Retinal pigment epithelial cell (primary cell): ENCODE measurements around the gene DSCAM.
"Not testable (repeated sequence)": the region's sequence is repeated elsewhere in the genome, so short reads cannot be mapped to it uniquely, and the experiment has no call there.

ENCODE experiments used
- DNase-seq: peaks from one replicate; pipeline ENCODE4 v3.0.0-alpha.2; 2010; ENCODE audit warnings: low read depth
- H3K4me3 ChIP-seq: 2 replicates; pipeline ENCODE4 v1.5.1; 2011; ENCODE audit warnings: mild to moderate bottlenecking, low read length, control low read depth, moderate library complexity
- TF ChIP-seq, protein P1 (sequence below): conservative IDR thresholded peaks from 2 replicates; pipeline ENCODE4 v1.5.1; 2011; ENCODE audit warnings: low read depth, low read length, control low read depth, inconsistent platforms

Gene DSCAM

DNA sequence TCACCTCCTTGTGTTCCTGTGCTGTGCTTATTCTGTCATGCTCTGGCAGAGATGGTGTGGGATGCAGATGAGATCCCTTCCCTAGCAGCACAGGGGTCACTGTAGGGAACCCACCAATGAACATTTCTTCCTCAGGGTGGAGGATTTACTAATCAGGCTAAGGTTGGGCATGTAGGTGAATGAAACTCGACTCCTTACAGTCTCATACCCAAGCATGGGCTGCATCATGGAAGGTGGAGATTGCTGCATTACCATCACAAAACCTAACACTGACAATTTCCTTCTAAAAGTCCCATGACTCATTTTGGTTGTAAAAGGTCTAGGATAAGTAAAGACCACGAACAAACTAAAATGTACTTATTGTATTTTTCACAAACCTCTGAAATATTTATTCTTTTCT is 399.9 kb downstream of the DSCAM start:
- no peak for DNase-seq
- TF ChIP-seq, protein P1, sequence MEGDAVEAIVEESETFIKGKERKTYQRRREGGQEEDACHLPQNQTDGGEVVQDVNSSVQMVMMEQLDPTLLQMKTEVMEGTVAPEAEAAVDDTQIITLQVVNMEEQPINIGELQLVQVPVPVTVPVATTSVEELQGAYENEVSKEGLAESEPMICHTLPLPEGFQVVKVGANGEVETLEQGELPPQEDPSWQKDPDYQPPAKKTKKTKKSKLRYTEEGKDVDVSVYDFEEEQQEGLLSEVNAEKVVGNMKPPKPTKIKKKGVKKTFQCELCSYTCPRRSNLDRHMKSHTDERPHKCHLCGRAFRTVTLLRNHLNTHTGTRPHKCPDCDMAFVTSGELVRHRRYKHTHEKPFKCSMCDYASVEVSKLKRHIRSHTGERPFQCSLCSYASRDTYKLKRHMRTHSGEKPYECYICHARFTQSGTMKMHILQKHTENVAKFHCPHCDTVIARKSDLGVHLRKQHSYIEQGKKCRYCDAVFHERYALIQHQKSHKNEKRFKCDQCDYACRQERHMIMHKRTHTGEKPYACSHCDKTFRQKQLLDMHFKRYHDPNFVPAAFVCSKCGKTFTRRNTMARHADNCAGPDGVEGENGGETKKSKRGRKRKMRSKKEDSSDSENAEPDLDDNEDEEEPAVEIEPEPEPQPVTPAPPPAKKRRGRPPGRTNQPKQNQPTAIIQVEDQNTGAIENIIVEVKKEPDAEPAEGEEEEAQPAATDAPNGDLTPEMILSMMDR, result no peak
- H3K4me3 ChIP-seq, result no peak overlapping the region

DNA sequence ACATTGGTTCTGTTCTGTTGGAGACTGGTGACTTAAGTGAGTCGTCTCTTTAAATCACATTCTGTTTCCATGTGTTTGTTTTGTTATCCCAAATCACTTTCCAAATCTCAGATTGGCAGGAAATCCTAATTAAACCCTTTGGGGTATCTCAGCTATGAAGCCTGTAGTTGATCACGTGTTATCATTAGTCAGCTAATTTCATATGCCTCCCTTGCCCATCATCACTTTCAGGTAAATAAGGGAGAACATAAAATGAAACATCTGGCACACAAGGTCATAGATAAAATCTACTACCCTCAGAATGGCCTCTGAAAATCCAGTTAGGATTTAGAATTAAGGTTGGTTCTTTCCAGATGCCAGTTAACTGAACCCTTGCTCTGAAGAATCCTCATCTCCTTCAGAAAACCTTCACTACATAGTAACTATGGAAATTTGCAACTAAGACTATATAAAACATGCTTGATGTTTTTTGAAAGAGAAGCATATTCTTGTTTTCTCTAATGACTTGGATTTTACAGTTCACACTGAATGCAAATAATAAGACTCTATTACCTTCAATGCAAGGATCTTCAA is 401.5 kb downstream of the DSCAM start:
- TF ChIP-seq, protein P1, result no peak
- no peak overlapping the region for H3K4me3 ChIP-seq
- no peak for DNase-seq

DNA sequence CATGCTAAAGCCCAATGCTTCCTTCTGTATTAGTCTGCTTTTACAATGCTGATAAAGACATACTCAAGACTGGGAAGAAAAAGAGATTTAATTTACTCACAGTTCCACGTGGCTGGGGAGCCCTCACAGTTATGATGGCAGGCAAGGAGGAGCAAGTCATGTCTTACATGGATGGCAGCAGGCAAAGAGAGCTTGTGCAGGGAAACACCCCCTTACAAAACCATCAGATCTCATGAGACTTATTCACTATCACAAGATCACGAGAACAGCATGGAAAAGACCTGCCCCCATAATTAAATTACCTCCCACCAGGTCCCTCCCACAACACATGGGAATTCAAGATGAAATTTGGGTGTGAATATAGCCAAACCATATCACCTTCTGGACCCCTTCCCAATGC is 407.4 kb downstream of the DSCAM start:
- not testable (repeated sequence) for DNase-seq, H3K4me3 ChIP-seq

DNA sequence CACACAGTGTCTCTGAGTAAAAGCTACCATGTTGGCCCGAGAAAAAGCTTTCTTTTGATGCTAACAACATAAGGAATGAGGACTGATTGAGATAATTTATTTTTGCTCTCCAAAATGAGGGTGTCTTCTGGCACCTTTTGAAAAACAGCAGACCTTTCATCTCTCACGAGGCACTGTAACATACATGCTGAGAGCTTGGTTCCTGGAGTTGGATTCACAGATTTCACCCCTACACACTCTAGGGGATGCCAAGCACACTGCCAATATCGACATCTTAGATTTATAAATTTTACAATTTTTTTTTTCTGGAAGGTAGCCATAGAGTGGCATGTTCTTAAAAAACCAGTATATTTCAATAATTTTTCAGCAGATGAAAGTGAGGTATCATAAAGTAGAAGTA is 408.3 kb downstream of the DSCAM start:
- no peak for DNase-seq
- H3K4me3 ChIP-seq, result no peak overlapping the region
- TF ChIP-seq, protein P1, result no peak

DNA sequence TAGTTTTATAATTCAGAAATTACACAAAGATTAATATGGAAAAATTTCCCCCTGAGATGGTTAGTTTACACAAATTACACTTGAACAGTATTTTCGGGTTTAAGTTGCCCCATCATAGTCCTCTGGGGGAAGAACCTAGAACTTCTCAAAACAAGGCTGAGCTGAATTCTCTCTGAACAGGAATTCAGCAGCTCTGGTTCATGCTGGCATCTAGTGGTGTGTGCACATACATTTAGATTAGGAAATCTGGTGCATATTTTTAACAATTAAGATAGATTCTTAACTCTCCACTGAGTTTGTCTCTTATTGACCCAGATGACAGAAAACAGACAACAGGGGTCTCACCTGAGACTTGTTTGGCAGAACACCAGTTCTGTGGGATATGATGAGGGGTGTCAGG is 410.7 kb downstream of the DSCAM start:
- TF ChIP-seq, protein P1, result no peak
- no peak overlapping the region for H3K4me3 ChIP-seq
- DNase-seq, result no peak

DNA sequence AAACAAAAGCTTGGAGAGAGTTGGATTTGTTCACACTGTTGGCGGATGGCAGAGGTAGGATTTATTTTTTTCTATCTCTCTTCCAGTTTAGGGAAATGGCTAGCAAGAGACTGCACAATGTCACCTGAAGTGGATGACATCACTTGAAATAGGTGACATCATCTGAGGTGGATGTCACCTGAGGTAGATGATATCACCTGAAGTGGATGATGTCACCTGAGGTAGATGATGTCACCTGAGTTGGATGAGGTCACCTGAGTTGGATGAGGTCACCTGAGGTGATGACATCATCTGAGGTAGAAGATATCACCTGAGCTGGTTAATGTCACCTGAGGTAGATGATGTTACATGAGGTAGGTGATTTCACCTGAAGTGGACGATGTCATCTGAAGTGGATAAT is 413.4 kb downstream of the DSCAM start:
- H3K4me3 ChIP-seq, result no peak overlapping the region
- no peak for DNase-seq
- TF ChIP-seq, protein P1, result no peak

DNA sequence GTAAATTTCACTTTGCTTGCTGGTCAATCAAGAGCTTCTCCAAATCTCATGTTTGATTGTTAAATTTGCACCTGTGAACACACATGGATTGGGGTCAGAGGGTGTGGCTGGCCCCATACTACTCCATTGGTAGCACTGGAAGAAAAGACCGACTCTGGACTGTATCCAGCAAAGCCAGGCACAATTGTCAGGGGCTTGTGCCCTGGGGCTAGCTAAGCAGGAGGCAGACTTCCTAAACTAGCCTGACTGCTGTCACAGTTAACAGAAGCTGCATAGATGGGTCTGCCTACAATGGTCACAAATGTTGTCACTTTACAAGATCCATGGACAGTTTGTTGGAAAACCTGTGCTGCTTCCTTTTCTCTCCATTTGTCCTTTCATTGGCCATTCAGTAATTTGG is 421.0 kb downstream of the DSCAM start:
- TF ChIP-seq, protein P1, result no peak
- no peak for DNase-seq
- H3K4me3 ChIP-seq, result no peak overlapping the region
